ENCODE results near the gene ASIC1. TPM values are rescaled to one million over a fixed set of nuclear protein-coding genes. Genes with fewer than 3 reads are reported as not detected.

Gene ASIC1
- total RNA-seq, 6 experiments from 2014 or later: 0.07 to 0.19 (median 0.15) TPM; not detected in 2

- Histone ChIP-seq H3K36me3 (no peaks in the 10 kb centered on the region), H3K4me3 (no peak overlapping the region), H3K4me1 (peaks cover 0 to 2% (median 0%) of the 10 kb centered on the region in 4 donors), H3K27me3 (no peaks in the 10 kb centered on the region), H3K9me3 (no peaks in the 10 kb centered on the region), H3K27ac (no peak overlapping the region)
- ATAC-seq: peak; percentile 72 to 78 (median 74)
- TF ChIP-seq CTCF (IDR thresholded peaks at IDR 0.05) (peak in 3 of 4 donors; percentile 86 to 96 (median 94)), POLR2A (IDR thresholded peaks at IDR 0.05) (no peak)
- intact Hi-C loops (cut with DNase I): loop anchor here (5.0 to 10.0 kb wide), 3 partner anchors 98 to 104 kb away; partner anchors contain the start of gene AQP6 (in 1 of the 2)
- 12% methylated on average over 5 of the region's 9 CpGs for WGBS (ENCODE audit: insufficient coverage, low coverage, low lambda C conversion rate, missing lambda C conversion rate)
- DNase-seq: peak; percentile 70 to 81 (median 74)
These were observed 13.1 kb downstream of the ASIC1 start for GRCh38 chr12:50070314-50071060.

- Histone ChIP-seq H3K36me3 (no peaks in the 10 kb centered on the region), H3K9me3 (no peaks in the 10 kb centered on the region), H3K27ac (no peak overlapping the region), H3K4me3 (no peak overlapping the region), H3K27me3 (no peaks in the 10 kb centered on the region), H3K4me1 (peaks cover 0 to 7% (median 0%) of the 10 kb centered on the region in 4 donors)
- DNase-seq (peak in 1 of 3 donors; percentile 27), ATAC-seq (no peak)
- TF ChIP-seq CTCF (IDR thresholded peaks at IDR 0.05) (no peak), POLR2A (IDR thresholded peaks at IDR 0.05) (no peak)
- intact Hi-C loops (cut with DNase I): loop anchor here (5.0 to 10.0 kb wide), 3 partner anchors 100 to 105 kb away; partner anchors contain the start of gene AQP6 (in 1 of the 2)
- WGBS (ENCODE audit: insufficient coverage, low coverage, low lambda C conversion rate, missing lambda C conversion rate): 46% methylated on average over 4 of the region's 10 CpGs
These were observed 15.0 kb downstream of the ASIC1 start for GRCh38 chr12:50072198-50072907.

- Histone ChIP-seq H3K4me1 (peaks cover 0 to 7% (median 0%) of the 10 kb centered on the region in 4 donors), H3K9me3 (no peaks in the 10 kb centered on the region), H3K27me3 (no peaks in the 10 kb centered on the region), H3K4me3 (no peak overlapping the region), H3K36me3 (no peaks in the 10 kb centered on the region), H3K27ac (no peak overlapping the region)
- TF ChIP-seq CTCF (IDR thresholded peaks at IDR 0.05): no peak
- no peak for TF ChIP-seq POLR2A (IDR thresholded peaks at IDR 0.05)
- ATAC-seq (no peak), DNase-seq (peak in 1 of 3 donors; percentile 51)
- WGBS (ENCODE audit: insufficient coverage, low coverage, low lambda C conversion rate, missing lambda C conversion rate): no CpG with 5 or more reads among the region's 7 CpGs
- intact Hi-C loops (cut with DNase I): loop anchor here (5.0 to 10.0 kb wide), 3 partner anchors 101 to 106 kb away; partner anchors contain the start of gene AQP6 (in 1 of the 2)
These were observed 15.8 kb downstream of the ASIC1 start for GRCh38 chr12:50073206-50073605.

GRCh38 chr12:50073712-50074111, 16.3 kb downstream of the ASIC1 start:
- intact Hi-C loops (cut with DNase I): loop anchor here (5.0 to 10.0 kb wide), 3 partner anchors 101 to 106 kb away; partner anchors contain the start of gene AQP6 (in 1 of the 2)
- no peaks in the 10 kb centered on the region for H3K36me3 ChIP-seq
- TF ChIP-seq POLR2A (IDR thresholded peaks at IDR 0.05) (no peak), CTCF (IDR thresholded peaks at IDR 0.05) (no peak)
- peaks cover 0 to 7% (median 0%) of the 10 kb centered on the region in 4 donors for H3K4me1 ChIP-seq
- no peaks in the 10 kb centered on the region for H3K9me3 ChIP-seq
- H3K27ac ChIP-seq: no peak overlapping the region
- peak in 1 of 3 donors; percentile 44 for DNase-seq
- H3K27me3 ChIP-seq: no peaks in the 10 kb centered on the region
- no peak for ATAC-seq
- 20% methylated on average over 1 of the region's 10 CpGs for WGBS (ENCODE audit: insufficient coverage, low coverage, low lambda C conversion rate, missing lambda C conversion rate)
- no peak overlapping the region for H3K4me3 ChIP-seq
